ENCODE data around the gene TOP3B.

Gene TOP3B

GRCh38 chr22:21928048-21928447 is 54.5 kb downstream of the TOP3B start:
- CTCF ChIA-PET, result interaction anchor here (1.6 to 4.4 kb wide), 2 partner anchors 10 to 215 kb away, joined by 4 to 30 read pairs; no protein-coding TSS in a partner anchor
- H3K4me3 ChIP-seq (ENCODE audit: low read depth, low read length), result no peak overlapping the region
- POLR2A ChIA-PET, result no interaction called here
- no peak for TF ChIP-seq CTCF (IDR thresholded peaks at IDR 0.05; ENCODE audit: insufficient read depth, low read length, missing control alignments)
- no peak for DNase-seq (ENCODE audit: low read depth, low spot score)

GRCh38 chr22:21927174-21927823 is 55.3 kb downstream of the TOP3B start:
- DNase-seq (ENCODE audit: low read depth, low spot score), result no peak
- ChIA-PET CTCF (interaction anchor here (0.7 to 4.4 kb wide), 4 partner anchors 8 to 214 kb away, joined by 3 to 30 read pairs (median 4); no protein-coding TSS in a partner anchor), POLR2A (no interaction called here)
- no peak overlapping the region for H3K4me3 ChIP-seq (ENCODE audit: low read depth, low read length)
- no peak for TF ChIP-seq CTCF (IDR thresholded peaks at IDR 0.05; ENCODE audit: insufficient read depth, low read length, missing control alignments)

DNA sequence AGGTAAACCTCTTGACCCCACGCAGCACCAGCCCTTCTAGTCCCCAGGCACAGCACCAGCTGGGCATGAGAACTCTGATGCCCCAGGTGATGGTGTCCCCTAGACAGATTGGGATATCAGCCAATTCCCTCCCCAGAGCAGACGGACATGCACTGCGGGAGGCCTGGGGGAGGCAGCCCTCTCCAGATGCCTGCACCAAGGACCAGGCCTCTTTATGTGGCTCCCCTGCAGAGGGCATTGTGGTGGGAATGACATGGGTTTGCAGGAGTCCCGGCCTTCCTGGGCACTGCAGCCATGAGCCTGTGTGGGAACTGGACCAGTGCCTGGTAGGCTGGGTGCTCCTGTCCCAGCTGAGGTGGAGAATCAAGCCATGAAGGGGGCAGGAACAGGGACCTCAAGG is 55.9 kb downstream of the TOP3B start:
- no peak for TF ChIP-seq CTCF (IDR thresholded peaks at IDR 0.05; ENCODE audit: insufficient read depth, low read length, missing control alignments)
- ChIA-PET CTCF (interaction anchor here (0.7 to 4.4 kb wide), 3 partner anchors 9 to 11 kb away, joined by 3 to 30 read pairs (median 3); no protein-coding TSS in a partner anchor), POLR2A (no interaction called here)
- no peak for DNase-seq (ENCODE audit: low read depth, low spot score)
- no peak overlapping the region for H3K4me3 ChIP-seq (ENCODE audit: low read depth, low read length)

DNA sequence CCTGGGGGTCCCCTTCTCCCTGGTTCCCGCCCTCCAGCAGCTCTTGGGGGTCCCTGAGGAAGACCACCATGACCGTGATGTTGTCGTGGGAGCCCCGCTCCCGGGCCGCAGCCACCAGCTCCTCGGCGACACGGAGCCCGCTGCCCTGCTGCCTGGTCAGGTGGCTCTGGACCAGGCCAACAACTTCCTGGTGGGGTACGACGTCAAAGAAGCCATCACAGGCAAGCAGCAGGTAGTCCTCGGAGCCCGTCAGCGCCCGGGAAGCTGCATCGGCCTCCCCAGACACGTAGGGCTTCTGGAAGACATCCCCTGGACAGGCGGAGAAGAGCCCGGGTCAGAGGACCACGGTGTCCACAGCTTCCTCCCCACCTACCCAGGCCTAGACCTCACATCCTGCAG is 59.4 kb downstream of the TOP3B start:
- CTCF ChIA-PET, result interaction anchor here (1.0 to 5.5 kb wide), 4 partner anchors 15 to 38 kb away, joined by 3 to 36 read pairs (median 4); partner anchors contain the start of gene PPM1F
- TF ChIP-seq CTCF (IDR thresholded peaks at IDR 0.05; ENCODE audit: insufficient read depth, low read length, missing control alignments), result no peak
- POLR2A ChIA-PET, result no interaction called here
- H3K4me3 ChIP-seq (ENCODE audit: low read depth, low read length), result no peak overlapping the region
- no peak for DNase-seq (ENCODE audit: low read depth, low spot score)

DNA sequence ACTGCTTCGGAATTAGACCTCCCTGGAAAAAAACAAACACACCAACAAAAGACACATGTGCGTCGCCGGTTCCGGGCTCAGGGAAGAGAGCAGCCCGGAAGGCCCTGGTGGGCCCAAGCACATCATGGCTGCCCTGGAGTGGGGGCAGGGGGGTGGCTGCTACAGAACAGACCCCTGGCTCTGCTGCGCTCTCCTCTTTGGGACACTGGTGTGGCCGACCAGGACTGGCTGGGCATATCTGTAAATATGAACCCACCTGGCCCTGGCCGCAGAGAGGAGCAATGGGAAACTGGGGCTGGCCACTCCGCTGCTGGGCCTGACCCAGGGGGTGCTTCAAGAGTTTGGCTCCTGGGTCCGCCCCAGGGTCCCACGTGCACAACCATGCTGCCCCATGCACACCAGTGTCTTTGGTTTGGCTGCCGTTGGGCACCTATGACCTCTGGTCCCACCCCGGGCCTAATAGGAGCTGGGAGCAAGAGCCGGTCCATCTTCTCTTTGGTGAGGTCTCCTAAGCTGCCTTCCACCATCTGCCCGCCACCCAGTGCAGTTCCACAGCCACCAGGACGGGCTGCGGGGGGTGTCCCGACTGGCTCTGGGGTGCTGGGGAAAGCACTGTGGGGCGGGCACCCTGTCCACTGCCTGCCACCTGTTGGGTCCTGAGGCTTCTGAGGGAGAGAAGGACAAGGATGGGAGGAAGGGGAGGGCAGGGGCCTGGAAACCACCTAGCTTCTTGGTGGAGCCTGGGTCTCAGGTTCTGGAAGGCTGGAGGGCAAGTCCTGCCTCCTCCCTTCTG is 60.0 kb downstream of the TOP3B start:
- ChIA-PET CTCF (interaction anchor here (1.0 to 5.5 kb wide), 4 partner anchors 15 to 39 kb away, joined by 3 to 36 read pairs (median 4); partner anchors contain the start of gene PPM1F), POLR2A (no interaction called here)
- DNase-seq (ENCODE audit: low read depth, low spot score), result no peak
- H3K4me3 ChIP-seq (ENCODE audit: low read depth, low read length), result no peak overlapping the region
- no peak for TF ChIP-seq CTCF (IDR thresholded peaks at IDR 0.05; ENCODE audit: insufficient read depth, low read length, missing control alignments)

- H3K4me3 ChIP-seq (ENCODE audit: low read depth, low read length), result no peak overlapping the region
- no peak for DNase-seq (ENCODE audit: low read depth, low spot score)
- ChIA-PET CTCF (interaction anchor here (1.5 to 5.5 kb wide), 2 partner anchors 16 to 28 kb away, joined by 3 to 36 read pairs; no protein-coding TSS in a partner anchor), POLR2A (no interaction called here)
- no peak for TF ChIP-seq CTCF (IDR thresholded peaks at IDR 0.05; ENCODE audit: insufficient read depth, low read length, missing control alignments)
These were observed 60.9 kb downstream of the TOP3B start for GRCh38 chr22:21921729-21922128.

Data from AG04449 (cell line).